Gastrocnemius medialis (tissue), 4 donors: ENCODE results near the gene RALGPS2.

ENCODE experiments used
- POLR2A ChIP-seq, 2 donors: fragments of 450-650 bp; IDR thresholded peaks; one replicate each; pipeline ENCODE4 v1.6.1; 2017; ENCODE audit warnings: antibody characterized with exemption in 2 of 2, mild to moderate bottlenecking in 2 of 2, moderate library complexity in 2 of 2
- TF ChIP-seq, protein P1 (sequence below), 5 experiments: fragments of 450-650 bp in 3 of 5; fragments of 200-600 bp in 2 of 5; sonication (generic) in 2 of 5; IDR thresholded peaks in 4 of 5; conservative IDR thresholded peaks in 1 of 5; 1 replicate in 4 of 5; 2 replicates in 1 of 5; pipeline ENCODE4 v1.5.1; 2016 to 2019; ENCODE audit warnings: antibody characterized with exemption in 5 of 5, mild to moderate bottlenecking in 3 of 5, moderate library complexity in 3 of 5

GRCh38 chr1:178796013-178796412 is 71.0 kb downstream of the RALGPS2 start:
- TF ChIP-seq, protein P1, sequence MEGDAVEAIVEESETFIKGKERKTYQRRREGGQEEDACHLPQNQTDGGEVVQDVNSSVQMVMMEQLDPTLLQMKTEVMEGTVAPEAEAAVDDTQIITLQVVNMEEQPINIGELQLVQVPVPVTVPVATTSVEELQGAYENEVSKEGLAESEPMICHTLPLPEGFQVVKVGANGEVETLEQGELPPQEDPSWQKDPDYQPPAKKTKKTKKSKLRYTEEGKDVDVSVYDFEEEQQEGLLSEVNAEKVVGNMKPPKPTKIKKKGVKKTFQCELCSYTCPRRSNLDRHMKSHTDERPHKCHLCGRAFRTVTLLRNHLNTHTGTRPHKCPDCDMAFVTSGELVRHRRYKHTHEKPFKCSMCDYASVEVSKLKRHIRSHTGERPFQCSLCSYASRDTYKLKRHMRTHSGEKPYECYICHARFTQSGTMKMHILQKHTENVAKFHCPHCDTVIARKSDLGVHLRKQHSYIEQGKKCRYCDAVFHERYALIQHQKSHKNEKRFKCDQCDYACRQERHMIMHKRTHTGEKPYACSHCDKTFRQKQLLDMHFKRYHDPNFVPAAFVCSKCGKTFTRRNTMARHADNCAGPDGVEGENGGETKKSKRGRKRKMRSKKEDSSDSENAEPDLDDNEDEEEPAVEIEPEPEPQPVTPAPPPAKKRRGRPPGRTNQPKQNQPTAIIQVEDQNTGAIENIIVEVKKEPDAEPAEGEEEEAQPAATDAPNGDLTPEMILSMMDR (IDR thresholded peaks at IDR 0.05 in 4 of 5, conservative IDR thresholded peaks at IDR 0.05 in 1 of 5): no peak
- TF ChIP-seq POLR2A (IDR thresholded peaks at IDR 0.05): no peak
